Measurements from ENCODE around the gene ZNF174. TPM values are rescaled to one million over a fixed set of nuclear protein-coding genes. Genes with fewer than 3 reads are reported as not detected.

ZNF174 gene
- polyA plus RNA-seq, 4 donors = 3.0 to 11.5 (median 4.7) TPM

DNA sequence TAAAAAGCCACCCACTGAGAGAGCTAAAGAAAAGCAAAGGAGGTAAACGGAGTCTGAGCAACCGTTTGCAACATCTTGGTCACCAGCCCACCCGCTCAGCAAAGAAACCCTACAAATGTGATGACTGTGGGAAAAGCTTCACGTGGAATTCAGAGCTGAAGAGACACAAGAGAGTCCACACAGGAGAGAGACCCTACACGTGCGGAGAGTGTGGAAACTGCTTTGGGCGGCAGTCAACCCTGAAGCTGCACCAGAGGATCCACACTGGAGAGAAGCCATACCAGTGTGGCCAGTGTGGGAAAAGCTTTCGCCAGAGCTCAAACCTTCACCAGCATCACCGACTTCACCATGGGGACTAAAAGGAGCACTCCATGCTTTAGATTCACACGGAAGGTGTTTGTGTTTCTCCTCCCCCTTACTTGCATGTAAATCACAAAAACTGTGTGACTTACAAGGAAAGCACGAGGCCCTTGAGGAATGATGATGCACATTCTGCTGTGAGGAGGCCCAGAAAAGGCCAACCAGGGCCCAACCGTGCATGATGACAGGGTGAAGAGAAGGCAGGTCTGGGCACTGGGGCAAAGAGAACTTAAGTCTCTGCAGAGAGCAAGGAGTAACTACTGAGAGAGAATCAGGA, 7.7 kb downstream of the ZNF174 start:
- 95 to 97% (median 95%) methylated on average over 12 of the region's 12 CpGs for WGBS, 3 donors
- Histone ChIP-seq H3K4me3 (ENCODE audit: low read depth in 1 of 3, low read length in 3 of 3) (no peak overlapping the region), H3K27ac (ENCODE audit: low read depth in 1 of 3, low read length in 2 of 3) (no peak overlapping the region), H3K27me3 (ENCODE audit: control insufficient read depth in 3 of 3, insufficient read depth in 3 of 3, low read length in 3 of 3) (no peaks in the 10 kb centered on the region), H3K4me1 (ENCODE audit: control insufficient read depth in 3 of 3, insufficient read depth in 2 of 3, low read depth in 1 of 3, low read length in 2 of 3) (no peaks in the 10 kb centered on the region), H3K9me3 (ENCODE audit: control insufficient read depth in 2 of 2, insufficient read depth in 1 of 2, low read depth in 1 of 2, low read length in 1 of 2) (peaks cover 9 to 85% of the 10 kb centered on the region in 2 donors), H3K36me3 (ENCODE audit: control insufficient read depth in 3 of 3, insufficient read depth in 2 of 3, low read depth in 1 of 3, low read length in 3 of 3) (peaks cover 15 to 33% (median 23%) of the 10 kb centered on the region in 3 donors)
- FAIRE-seq = no peak
- no peak for DNase-seq

DNA sequence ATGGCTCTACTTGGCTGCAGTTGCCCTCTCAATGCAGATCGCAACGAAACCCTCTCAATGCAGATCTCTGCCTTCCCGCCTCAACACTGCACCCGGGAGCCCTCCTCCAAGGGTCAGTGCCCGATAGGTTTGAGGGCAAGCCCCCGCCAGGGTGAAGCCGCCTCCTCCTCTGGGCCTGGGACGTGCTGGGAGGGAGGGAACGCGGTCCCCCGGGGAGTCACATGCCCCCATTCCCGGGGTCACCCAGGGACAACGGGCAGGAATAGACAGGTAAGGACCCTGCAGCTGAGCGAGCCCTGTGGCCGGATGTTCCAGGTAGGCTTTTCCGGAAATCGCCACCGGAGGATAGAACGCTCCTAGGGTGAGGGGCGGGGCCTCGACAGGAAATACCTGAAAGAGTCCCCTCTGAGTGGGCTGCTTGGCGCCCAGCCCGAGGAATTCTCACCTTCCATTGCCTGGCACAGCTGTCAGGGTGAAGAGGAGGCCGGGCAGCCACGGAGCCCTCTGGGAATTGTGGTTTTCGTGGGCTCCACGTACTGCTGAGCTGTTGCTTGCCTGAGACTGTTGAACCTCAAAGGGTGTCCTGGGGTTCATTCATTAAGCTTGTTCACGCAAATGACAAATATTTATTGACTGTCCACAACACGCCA, 12.8 kb downstream of the ZNF174 start:
- H3K4me3 ChIP-seq (ENCODE audit: low read depth in 1 of 3, low read length in 3 of 3) = no peak overlapping the region
- peaks cover under 1 to 80% of the 10 kb centered on the region in 2 donors for H3K9me3 ChIP-seq (ENCODE audit: control insufficient read depth in 2 of 2, insufficient read depth in 1 of 2, low read depth in 1 of 2, low read length in 1 of 2)

GRCh38 chr16:3431779-3432219, 30.8 kb downstream of the ZNF174 start:
- DNase-seq (peak; percentile 40 to 44), FAIRE-seq (no peak)
- Histone ChIP-seq H3K9me3 (ENCODE audit: control insufficient read depth in 2 of 2, insufficient read depth in 1 of 2, low read depth in 1 of 2, low read length in 1 of 2) (peaks cover 0 to 15% of the 10 kb centered on the region in 2 donors), H3K27ac (ENCODE audit: low read depth in 1 of 3, low read length in 2 of 3) (no peak overlapping the region), H3K4me3 (ENCODE audit: low read depth in 1 of 3, low read length in 3 of 3) (peak overlapping the region in 1 of 3 donors; percentile 10), H3K27me3 (ENCODE audit: control insufficient read depth in 3 of 3, insufficient read depth in 3 of 3, low read length in 3 of 3) (no peaks in the 10 kb centered on the region), H3K36me3 (ENCODE audit: control insufficient read depth in 3 of 3, insufficient read depth in 2 of 3, low read depth in 1 of 3, low read length in 3 of 3) (peaks cover 0 to 14% (median 0%) of the 10 kb centered on the region in 3 donors), H3K4me1 (ENCODE audit: control insufficient read depth in 3 of 3, insufficient read depth in 2 of 3, low read depth in 1 of 3, low read length in 2 of 3) (no peaks in the 10 kb centered on the region)
- 62 to 72% (median 65%) methylated on average over 26 of the region's 26 CpGs for WGBS, 3 donors

More for the DNA sequence above, 12.8 kb downstream of the ZNF174 start:
- no peak for DNase-seq
- Histone ChIP-seq H3K4me1 (ENCODE audit: control insufficient read depth in 3 of 3, insufficient read depth in 2 of 3, low read depth in 1 of 3, low read length in 2 of 3) (no peaks in the 10 kb centered on the region), H3K36me3 (ENCODE audit: control insufficient read depth in 3 of 3, insufficient read depth in 2 of 3, low read depth in 1 of 3, low read length in 3 of 3) (peaks cover 0 to 2% (median 1%) of the 10 kb centered on the region in 3 donors), H3K27ac (ENCODE audit: low read depth in 1 of 3, low read length in 2 of 3) (no peak overlapping the region), H3K27me3 (ENCODE audit: control insufficient read depth in 3 of 3, insufficient read depth in 3 of 3, low read length in 3 of 3) (no peaks in the 10 kb centered on the region)
- 48 to 55% (median 49%) methylated on average over 28 to 29 of the region's 29 CpGs for WGBS, 3 donors
- no peak for FAIRE-seq

GRCh38 chr16:3434373-3434772, 33.4 kb downstream of the ZNF174 start:
- no peak for FAIRE-seq
- no peaks in the 10 kb centered on the region for H3K4me1 ChIP-seq (ENCODE audit: control insufficient read depth in 3 of 3, insufficient read depth in 2 of 3, low read depth in 1 of 3, low read length in 2 of 3)
- no peak overlapping the region for H3K4me3 ChIP-seq (ENCODE audit: low read depth in 1 of 3, low read length in 3 of 3)
- H3K27ac ChIP-seq (ENCODE audit: low read depth in 1 of 3, low read length in 2 of 3) = no peak overlapping the region
- H3K27me3 ChIP-seq (ENCODE audit: control insufficient read depth in 3 of 3, insufficient read depth in 3 of 3, low read length in 3 of 3) = no peaks in the 10 kb centered on the region
- peaks cover 0 to 18% of the 10 kb centered on the region in 2 donors for H3K9me3 ChIP-seq (ENCODE audit: control insufficient read depth in 2 of 2, insufficient read depth in 1 of 2, low read depth in 1 of 2, low read length in 1 of 2)
- no peak for DNase-seq
- H3K36me3 ChIP-seq (ENCODE audit: control insufficient read depth in 3 of 3, insufficient read depth in 2 of 3, low read depth in 1 of 3, low read length in 3 of 3) = peaks cover 0 to 23% (median 2%) of the 10 kb centered on the region in 3 donors

DNA sequence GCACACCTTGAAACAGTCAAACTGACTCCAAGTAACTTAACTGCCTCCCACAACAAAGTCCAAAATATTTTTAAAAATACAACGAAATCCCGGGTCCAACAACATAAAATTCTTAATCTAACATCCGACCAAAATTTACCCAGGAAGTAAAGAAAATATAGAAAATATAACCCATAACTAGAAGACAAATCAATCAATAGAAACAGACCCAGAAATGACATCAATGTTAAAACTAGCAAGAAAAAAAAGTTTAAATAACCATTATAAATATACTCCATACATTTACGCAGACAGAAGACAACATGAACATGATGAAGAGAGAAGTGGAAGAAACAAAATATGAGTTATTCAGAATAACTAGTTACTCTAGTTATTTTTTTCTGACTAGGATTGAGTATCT, 38.6 kb downstream of the ZNF174 start:
- Histone ChIP-seq H3K4me3 (ENCODE audit: low read depth in 1 of 3, low read length in 3 of 3) (no peak overlapping the region), H3K27ac (ENCODE audit: low read depth in 1 of 3, low read length in 2 of 3) (no peak overlapping the region), H3K36me3 (ENCODE audit: control insufficient read depth in 3 of 3, insufficient read depth in 2 of 3, low read depth in 1 of 3, low read length in 3 of 3) (peaks cover 0 to 21% (median 2%) of the 10 kb centered on the region in 3 donors), H3K27me3 (ENCODE audit: control insufficient read depth in 3 of 3, insufficient read depth in 3 of 3, low read length in 3 of 3) (no peaks in the 10 kb centered on the region), H3K4me1 (ENCODE audit: control insufficient read depth in 3 of 3, insufficient read depth in 2 of 3, low read depth in 1 of 3, low read length in 2 of 3) (no peaks in the 10 kb centered on the region), H3K9me3 (ENCODE audit: control insufficient read depth in 2 of 2, insufficient read depth in 1 of 2, low read depth in 1 of 2, low read length in 1 of 2) (peaks cover 0 to 35% of the 10 kb centered on the region in 2 donors)
- no peak for DNase-seq
- 82 to 91% (median 87%) methylated on average over 4 of the region's 4 CpGs for WGBS, 3 donors
- FAIRE-seq = no peak

DNA sequence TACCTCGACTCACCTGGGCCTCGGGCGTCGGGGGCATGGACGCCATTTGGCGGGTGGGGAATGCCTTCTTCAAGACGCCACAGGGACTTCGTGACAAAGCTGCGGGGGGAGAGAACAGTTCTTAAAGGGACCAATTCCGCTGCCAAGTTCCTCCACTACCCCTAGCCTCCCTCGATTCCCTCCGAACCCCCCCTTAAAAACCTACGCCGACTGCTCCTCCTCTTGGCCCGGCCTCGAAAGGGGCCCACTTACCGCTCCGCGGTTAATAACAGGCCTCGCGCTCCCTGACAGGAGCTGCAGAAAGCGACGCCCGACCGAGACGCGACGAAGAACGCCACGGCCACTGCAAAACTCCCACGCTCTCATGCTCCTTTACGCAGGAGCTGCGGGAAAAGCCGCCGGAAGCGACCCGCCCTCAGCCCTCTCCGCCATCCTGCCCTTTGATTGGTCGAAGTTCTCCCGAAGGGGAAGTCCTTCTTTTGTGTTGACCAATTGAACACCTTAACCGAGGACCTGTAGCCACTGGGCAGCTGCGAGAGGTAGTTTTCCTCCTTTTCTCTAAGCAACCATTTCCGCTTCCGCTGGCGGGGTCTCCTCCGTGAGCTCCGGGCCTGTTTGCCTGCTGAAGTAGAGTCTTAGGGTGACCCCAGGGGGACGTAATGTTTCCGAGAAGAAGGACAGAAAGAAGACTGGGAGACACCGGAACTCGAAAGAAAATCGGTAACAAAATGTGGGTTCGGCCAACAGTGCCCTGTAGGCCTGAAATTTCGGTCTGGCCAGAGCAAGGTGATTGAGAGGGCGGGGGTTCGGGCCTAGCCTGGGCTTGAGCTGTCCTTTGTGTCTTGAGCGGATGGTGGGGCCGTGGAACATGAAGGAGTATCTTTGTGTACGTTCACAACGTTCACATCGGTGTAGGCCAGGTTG, 42.4 kb downstream of the ZNF174 start, which contains the start of the genes NAA60 and ZNF597:
TSS of gene NAA60 (plus strand) at position 573 of the 924 bp plus-strand sequence. CDS start 32,548 bp downstream, outside the sequence.
TSS of gene ZNF597 (minus strand) at position 397 of the 924 bp plus-strand sequence. CDS start at position 46, 351 bp downstream.
- FAIRE-seq (no peak), DNase-seq (peak; percentile 89 to 93)
- peak within 1 kb of the TSS; percentile 44 to 70 (median 58) for H3K4me3 ChIP-seq (ENCODE audit: low read depth in 1 of 3, low read length in 3 of 3)
- peak within 1 kb of the TSS; percentile 59 to 85 (median 79) for H3K27ac ChIP-seq (ENCODE audit: low read depth in 1 of 3, low read length in 2 of 3)
- H3K4me1 ChIP-seq (ENCODE audit: control insufficient read depth in 3 of 3, insufficient read depth in 2 of 3, low read depth in 1 of 3, low read length in 2 of 3) = peaks cover 0 to 2% (median 0%) of the 10 kb centered on the region in 3 donors
- peaks cover 0 to 15% (median 0%) of the 10 kb centered on the region in 3 donors for H3K36me3 ChIP-seq (ENCODE audit: control insufficient read depth in 3 of 3, insufficient read depth in 2 of 3, low read depth in 1 of 3, low read length in 3 of 3)
- WGBS, 3 donors = 42 to 51% (median 47%) methylated on average over 61 of the region's 61 CpGs
- H3K27me3 ChIP-seq (ENCODE audit: control insufficient read depth in 3 of 3, insufficient read depth in 3 of 3, low read length in 3 of 3) = no peaks in the 10 kb centered on the region
- peaks cover 0 to 35% of the 10 kb centered on the region in 2 donors for H3K9me3 ChIP-seq (ENCODE audit: control insufficient read depth in 2 of 2, insufficient read depth in 1 of 2, low read depth in 1 of 2, low read length in 1 of 2)

DNA sequence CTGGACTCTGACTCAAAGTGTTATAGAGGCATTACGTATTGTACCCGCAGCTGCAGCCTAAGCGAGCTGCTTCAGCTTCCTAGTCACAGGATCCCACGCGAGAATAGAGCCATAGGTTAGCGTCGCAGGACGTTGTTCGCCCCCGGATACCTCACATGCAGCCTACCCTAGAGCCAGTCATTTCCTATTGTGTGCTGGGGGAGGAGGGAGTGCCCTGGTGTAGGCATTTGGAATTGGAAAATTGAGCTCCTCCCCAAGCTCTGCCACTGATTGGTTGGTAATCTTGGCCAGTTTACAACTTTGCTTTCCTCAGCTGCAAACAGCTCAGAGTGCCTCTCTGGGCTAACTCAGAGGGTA, 43.0 kb downstream of the ZNF174 start:
- no peaks in the 10 kb centered on the region for H3K27me3 ChIP-seq (ENCODE audit: control insufficient read depth in 3 of 3, insufficient read depth in 3 of 3, low read length in 3 of 3)
- no peak for FAIRE-seq
- DNase-seq = peak; percentile 71 to 73
- peak overlapping the region; percentile 59 to 85 (median 79) for H3K27ac ChIP-seq (ENCODE audit: low read depth in 1 of 3, low read length in 2 of 3)
- WGBS, 3 donors = 32 to 45% (median 34%) methylated on average over 10 of the region's 10 CpGs
- peaks cover 0 to 17% (median 0%) of the 10 kb centered on the region in 3 donors for H3K36me3 ChIP-seq (ENCODE audit: control insufficient read depth in 3 of 3, insufficient read depth in 2 of 3, low read depth in 1 of 3, low read length in 3 of 3)
- peaks cover 0 to 34% of the 10 kb centered on the region in 2 donors for H3K9me3 ChIP-seq (ENCODE audit: control insufficient read depth in 2 of 2, insufficient read depth in 1 of 2, low read depth in 1 of 2, low read length in 1 of 2)
- H3K4me3 ChIP-seq (ENCODE audit: low read depth in 1 of 3, low read length in 3 of 3) = peak overlapping the region in 2 of 3 donors; percentile 58 to 70
- H3K4me1 ChIP-seq (ENCODE audit: control insufficient read depth in 3 of 3, insufficient read depth in 2 of 3, low read depth in 1 of 3, low read length in 2 of 3) = peaks cover 0 to 2% (median 0%) of the 10 kb centered on the region in 3 donors

- DNase-seq = no peak
- Histone ChIP-seq H3K9me3 (ENCODE audit: control insufficient read depth in 2 of 2, insufficient read depth in 1 of 2, low read depth in 1 of 2, low read length in 1 of 2) (peaks cover 0 to 4% of the 10 kb centered on the region in 2 donors), H3K36me3 (ENCODE audit: control insufficient read depth in 3 of 3, insufficient read depth in 2 of 3, low read depth in 1 of 3, low read length in 3 of 3) (peaks cover 0 to 11% (median 0%) of the 10 kb centered on the region in 3 donors), H3K27ac (ENCODE audit: low read depth in 1 of 3, low read length in 2 of 3) (no peak overlapping the region), H3K27me3 (ENCODE audit: control insufficient read depth in 3 of 3, insufficient read depth in 3 of 3, low read length in 3 of 3) (no peaks in the 10 kb centered on the region), H3K4me1 (ENCODE audit: control insufficient read depth in 3 of 3, insufficient read depth in 2 of 3, low read depth in 1 of 3, low read length in 2 of 3) (peaks cover 0 to 7% (median 7%) of the 10 kb centered on the region in 3 donors), H3K4me3 (ENCODE audit: low read depth in 1 of 3, low read length in 3 of 3) (no peak overlapping the region)
- no peak for FAIRE-seq
- WGBS, 3 donors = 89 to 92% (median 92%) methylated on average over 5 of the region's 5 CpGs
Measured at GRCh38 chr16:3454093-3454492, 53.1 kb downstream of the ZNF174 start.
